Measurements from ENCODE around the gene RIN3.

DNA sequence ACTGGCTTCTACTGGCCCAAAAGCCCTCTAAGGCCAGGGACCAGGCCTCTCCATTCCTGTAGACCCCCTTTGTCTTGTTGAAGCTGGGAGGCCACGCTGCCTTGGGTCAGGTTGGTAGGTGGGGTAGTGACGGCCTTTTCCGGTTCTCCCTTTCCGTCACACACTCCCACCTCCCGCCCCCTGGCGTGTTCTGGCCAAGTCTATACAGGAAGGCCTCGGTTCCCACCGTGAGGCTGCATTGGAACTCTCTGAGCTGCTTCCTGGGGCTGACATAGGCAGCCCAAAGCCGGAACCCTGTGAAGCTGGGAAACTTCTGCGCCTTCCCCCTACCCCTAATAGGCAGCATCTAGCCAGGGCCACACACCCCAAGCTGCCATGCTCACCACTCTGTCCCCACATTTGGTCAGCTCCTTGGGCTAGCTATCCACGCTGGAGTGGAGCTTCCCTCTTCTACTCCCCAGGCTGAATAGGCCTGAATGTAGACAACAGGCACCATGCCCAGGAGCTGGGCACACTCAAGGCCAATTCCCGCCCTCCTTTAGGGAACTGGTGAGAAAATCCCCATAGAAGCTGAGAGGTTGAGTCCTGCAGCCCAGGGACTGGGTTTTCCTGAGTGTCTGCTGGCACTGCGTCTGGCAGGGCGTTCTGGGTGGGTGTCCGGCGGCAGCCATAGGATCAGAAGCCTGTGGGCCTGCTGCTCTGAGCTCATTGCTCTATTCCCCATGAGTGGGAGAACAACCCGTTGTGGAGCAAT lies 35.7 kb downstream of the RIN3 start:
- TF ChIP-seq SP1 (IDR thresholded peaks at IDR 0.05) (no peak), ZNF384 (IDR thresholded peaks at IDR 0.05) (no peak), BHLHE40 (IDR thresholded peaks at IDR 0.05; ENCODE audit: borderline replicate concordance) (no peak), FOXM1 (IDR thresholded peaks at IDR 0.05; ENCODE audit: borderline replicate concordance) (no peak), SUZ12 (IDR thresholded peaks at IDR 0.05) (no peak), HDGF (IDR thresholded peaks at IDR 0.05; ENCODE audit: borderline replicate concordance) (no peak), FOXA1 (IDR thresholded peaks at IDR 0.05) (no peak), TARDBP (IDR thresholded peaks at IDR 0.05) (no peak)
